ENCODE measurements around the gene GARIN5A.

GRCh38 chr19:50430888-50431342 lies 45.7 kb downstream of the GARIN5A start:
- TF ChIP-seq POLR2A (IDR thresholded peaks at IDR 0.05) = no peak
- TF ChIP-seq, protein P1, sequence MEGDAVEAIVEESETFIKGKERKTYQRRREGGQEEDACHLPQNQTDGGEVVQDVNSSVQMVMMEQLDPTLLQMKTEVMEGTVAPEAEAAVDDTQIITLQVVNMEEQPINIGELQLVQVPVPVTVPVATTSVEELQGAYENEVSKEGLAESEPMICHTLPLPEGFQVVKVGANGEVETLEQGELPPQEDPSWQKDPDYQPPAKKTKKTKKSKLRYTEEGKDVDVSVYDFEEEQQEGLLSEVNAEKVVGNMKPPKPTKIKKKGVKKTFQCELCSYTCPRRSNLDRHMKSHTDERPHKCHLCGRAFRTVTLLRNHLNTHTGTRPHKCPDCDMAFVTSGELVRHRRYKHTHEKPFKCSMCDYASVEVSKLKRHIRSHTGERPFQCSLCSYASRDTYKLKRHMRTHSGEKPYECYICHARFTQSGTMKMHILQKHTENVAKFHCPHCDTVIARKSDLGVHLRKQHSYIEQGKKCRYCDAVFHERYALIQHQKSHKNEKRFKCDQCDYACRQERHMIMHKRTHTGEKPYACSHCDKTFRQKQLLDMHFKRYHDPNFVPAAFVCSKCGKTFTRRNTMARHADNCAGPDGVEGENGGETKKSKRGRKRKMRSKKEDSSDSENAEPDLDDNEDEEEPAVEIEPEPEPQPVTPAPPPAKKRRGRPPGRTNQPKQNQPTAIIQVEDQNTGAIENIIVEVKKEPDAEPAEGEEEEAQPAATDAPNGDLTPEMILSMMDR (IDR thresholded peaks at IDR 0.05) = no peak
